GM10248 (cell line): Measurements from ENCODE around the gene COL16A1.
A peak's percentile ranks its signal among the peaks of the same experiment; 100 is the strongest.

Source experiments
- CTCF ChIA-PET: fragments of 300-600 bp; sonication (Branson Sonifier 250); formaldehyde crosslinking; extraction: SDS; loops from one replicate; lab custom pipeline; 2021; ENCODE audit warnings: antibody characterized with exemption; lab: Yijun Ruan, JAX
- POLR2A ChIA-PET: fragments of 350-650 bp; sonication (Branson Sonifier 250); formaldehyde crosslinking; extraction: SDS; loops from one replicate; lab custom pipeline; 2020; ENCODE audit warnings: antibody characterized with exemption; lab: Yijun Ruan, JAX
- DNase-seq: peaks from one replicate; pipeline ENCODE4 v3.0.0; 2012; ENCODE audit errors: extremely low spot score
- TF ChIP-seq, protein P1 (sequence below): IDR thresholded peaks from 2 replicates; pipeline ENCODE4 v1.5.1; 2012; ENCODE audit warnings: mild to moderate bottlenecking, low read depth; ENCODE audit errors: extremely low read depth, missing control alignments, control extremely low read depth

Gene COL16A1

DNA sequence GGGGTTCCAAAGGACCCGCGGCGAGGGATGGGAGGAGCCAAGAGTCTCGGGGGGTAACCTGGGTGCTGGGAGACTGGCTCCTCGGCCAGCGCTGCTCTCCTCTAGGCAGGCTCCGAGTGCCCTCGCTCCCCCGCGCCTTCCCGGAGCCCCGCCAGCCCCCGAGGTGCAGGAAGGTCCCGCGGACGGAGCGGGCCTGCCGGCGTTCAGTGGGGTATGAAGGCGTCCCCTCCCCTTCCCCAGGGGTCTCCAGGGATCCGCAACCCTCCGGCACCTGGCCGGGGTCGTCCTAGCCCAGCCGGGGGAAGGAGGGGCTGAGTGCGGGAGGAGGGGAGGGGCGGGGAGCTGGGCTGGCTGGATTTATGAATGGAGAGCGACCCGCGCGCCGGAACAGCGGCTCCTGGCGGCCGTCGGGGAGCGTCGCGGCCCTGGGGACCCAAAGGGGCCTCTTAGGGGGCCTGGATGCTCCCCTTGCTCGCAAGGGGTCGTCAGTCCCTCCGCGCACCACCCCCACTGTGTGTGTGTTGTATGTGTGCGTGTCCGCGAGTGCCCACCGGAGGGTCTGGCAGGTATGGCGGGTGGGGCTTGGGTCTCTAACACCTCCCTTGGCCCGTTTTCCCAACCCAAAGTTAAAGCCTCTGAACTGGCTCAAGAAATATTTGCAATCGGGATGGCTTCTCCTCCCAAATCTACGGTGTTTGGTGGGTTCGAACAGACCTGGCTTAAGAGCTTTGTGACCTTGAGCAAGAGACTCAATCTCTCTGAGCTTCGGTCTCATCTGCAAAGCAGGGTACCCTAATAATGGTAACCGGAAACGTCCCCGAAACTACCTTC lies 85.7 kb downstream of the COL16A1 start:
- POLR2A ChIA-PET: no interaction called here
- CTCF ChIA-PET: interaction anchor here (0.6 to 4.2 kb wide), 27 partner anchors 10 to 223 kb away, joined by 3 to 52 read pairs (median 4); partner anchors contain the start of gene PEF1
- peak; percentile 82 for DNase-seq
- TF ChIP-seq, protein P1, sequence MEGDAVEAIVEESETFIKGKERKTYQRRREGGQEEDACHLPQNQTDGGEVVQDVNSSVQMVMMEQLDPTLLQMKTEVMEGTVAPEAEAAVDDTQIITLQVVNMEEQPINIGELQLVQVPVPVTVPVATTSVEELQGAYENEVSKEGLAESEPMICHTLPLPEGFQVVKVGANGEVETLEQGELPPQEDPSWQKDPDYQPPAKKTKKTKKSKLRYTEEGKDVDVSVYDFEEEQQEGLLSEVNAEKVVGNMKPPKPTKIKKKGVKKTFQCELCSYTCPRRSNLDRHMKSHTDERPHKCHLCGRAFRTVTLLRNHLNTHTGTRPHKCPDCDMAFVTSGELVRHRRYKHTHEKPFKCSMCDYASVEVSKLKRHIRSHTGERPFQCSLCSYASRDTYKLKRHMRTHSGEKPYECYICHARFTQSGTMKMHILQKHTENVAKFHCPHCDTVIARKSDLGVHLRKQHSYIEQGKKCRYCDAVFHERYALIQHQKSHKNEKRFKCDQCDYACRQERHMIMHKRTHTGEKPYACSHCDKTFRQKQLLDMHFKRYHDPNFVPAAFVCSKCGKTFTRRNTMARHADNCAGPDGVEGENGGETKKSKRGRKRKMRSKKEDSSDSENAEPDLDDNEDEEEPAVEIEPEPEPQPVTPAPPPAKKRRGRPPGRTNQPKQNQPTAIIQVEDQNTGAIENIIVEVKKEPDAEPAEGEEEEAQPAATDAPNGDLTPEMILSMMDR: peak; percentile 77

DNA sequence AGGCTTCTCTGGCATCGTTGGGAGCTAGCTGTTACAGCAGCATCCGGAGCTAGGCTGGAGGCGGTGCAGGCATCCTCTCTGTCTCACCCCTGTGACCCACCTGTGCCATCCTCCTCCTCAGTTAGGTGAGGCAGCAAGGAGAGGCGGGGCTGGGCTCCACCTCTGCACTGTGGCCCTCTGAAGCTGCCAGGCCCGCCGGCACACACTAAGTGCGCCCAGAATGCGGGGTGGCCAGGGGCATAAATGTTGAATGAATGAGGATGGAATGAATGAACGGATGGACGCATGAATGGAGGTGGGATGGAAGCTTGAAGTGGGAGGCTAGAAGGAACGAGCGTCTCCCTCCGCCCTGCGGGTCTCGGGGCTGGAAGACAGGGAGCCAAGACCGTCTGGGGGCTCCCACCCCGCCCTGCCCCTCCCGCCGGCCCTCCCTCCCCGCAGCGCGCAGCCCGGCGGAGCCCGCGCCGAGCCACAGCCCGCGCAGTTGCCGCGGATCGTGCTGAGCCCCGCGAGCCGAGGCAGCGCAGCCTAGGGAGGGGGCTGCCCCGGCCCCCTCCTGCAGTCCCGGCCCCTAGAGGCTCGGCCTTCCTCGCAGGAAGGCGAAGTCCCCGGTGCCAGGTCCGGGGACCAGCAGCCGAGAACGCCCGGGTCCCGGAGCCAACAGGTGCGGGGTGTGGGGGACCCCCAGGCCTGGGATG lies 86.5 kb downstream of the COL16A1 start, which contains the start of gene HCRTR1:
HCRTR1 (plus strand) TSS at position 472 of the 698 bp plus-strand sequence. CDS start 1,504 bp downstream, outside the sequence.
- no peak for DNase-seq
- ChIA-PET POLR2A (no interaction called here), CTCF (interaction anchor here (1.1 to 4.2 kb wide), 18 partner anchors 10 to 79 kb away, joined by 3 to 52 read pairs (median 7); partner anchors contain the start of gene PEF1)
- TF ChIP-seq, protein P1: no peak

DNA sequence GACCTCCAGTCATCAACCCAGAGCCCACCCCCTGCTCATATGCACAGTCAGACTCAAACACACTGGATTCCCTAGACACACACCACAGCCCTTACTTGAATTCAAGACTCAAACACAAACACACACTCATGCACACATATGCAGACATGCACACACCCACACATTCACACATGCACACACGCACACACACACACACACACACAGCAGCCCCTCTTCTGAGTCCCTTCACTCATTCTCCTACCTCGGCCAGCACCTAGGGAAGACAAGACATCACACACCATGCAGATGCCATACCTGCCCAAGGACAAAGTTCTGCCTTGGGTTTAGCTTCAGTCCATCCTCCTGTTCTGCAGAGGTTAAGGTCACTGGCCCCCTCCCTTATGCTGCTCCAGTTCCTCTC lies 87.9 kb downstream of the COL16A1 start:
- ChIA-PET POLR2A (interaction anchor here (0.6 kb wide), 1 partner anchor 10 kb away, joined by 5 read pairs; no protein-coding TSS in a partner anchor), CTCF (interaction anchor here (3.6 to 4.2 kb wide), 3 partner anchors 13 to 53 kb away, joined by 20 to 52 read pairs (median 28); no protein-coding TSS in a partner anchor)
- TF ChIP-seq, protein P1: no peak
- no peak for DNase-seq

DNA sequence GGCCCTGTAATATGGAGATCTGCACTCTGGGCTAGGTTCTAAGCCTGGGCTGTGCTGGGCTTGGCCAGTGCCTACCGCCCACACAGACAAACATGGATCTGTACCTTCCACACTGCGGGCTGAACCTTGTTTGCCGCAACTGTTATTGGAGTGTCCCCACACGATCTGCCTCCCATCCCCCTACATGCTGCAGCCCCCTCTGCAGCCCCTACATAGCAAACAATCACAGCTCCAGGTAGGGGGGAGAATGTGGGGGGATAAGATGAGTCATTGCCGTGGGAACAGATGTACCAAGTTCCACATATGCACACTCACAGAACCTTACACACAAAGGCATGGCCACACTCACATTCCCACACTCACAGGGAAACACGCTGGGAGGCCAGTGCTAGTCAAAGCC lies 88.4 kb downstream of the COL16A1 start:
- no peak for DNase-seq
- TF ChIP-seq, protein P1: no peak
- CTCF ChIA-PET: interaction anchor here (4.2 kb wide), 2 partner anchors 14 to 50 kb away, joined by 28 to 52 read pairs; no protein-coding TSS in a partner anchor
- POLR2A ChIA-PET: interaction anchor here (0.6 kb wide), 1 partner anchor 10 kb away, joined by 5 read pairs; no protein-coding TSS in a partner anchor

DNA sequence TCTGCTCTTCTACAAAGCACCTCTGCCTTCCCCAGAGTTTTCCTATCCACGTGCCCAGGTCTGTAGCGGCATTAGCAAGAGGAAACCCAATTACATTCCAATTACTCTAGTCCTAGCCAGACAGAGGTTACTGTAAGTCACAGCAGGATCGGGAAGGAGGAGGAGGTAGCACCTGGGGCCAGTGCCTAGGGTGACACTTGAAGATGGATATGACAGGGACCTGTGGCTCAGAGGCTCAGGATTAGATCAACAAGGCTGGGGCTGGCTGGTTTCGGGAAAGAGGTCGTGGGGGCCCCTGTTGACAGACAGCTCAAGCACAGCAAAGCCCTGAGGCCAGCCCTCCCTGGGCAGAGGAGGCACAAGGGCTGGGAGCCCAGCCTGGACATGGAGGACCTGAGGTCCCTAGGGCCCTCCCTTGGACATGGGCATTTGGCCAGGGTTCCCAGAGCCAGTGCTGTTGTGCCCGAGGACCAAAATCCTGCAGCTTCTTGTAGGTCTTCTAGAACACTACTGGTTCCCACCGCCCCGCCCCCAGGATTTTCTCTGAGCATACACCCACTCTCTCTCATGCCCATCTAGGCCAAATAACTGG lies 89.3 kb downstream of the COL16A1 start:
- TF ChIP-seq, protein P1: no peak
- DNase-seq: no peak
- POLR2A ChIA-PET: no interaction called here
- CTCF ChIA-PET: interaction anchor here (1.1 kb wide), 1 partner anchor 18 kb away, joined by 4 read pairs; no protein-coding TSS in a partner anchor
